Measurements from ENCODE around the gene MAP1LC3B. TPM values are rescaled to one million over a fixed set of nuclear protein-coding genes. Genes with fewer than 3 reads are reported as not detected.

Gene MAP1LC3B
- total and polyA plus RNA-seq, 2 experiments from 2014 or later = 43.9 to 226 TPM

DNA sequence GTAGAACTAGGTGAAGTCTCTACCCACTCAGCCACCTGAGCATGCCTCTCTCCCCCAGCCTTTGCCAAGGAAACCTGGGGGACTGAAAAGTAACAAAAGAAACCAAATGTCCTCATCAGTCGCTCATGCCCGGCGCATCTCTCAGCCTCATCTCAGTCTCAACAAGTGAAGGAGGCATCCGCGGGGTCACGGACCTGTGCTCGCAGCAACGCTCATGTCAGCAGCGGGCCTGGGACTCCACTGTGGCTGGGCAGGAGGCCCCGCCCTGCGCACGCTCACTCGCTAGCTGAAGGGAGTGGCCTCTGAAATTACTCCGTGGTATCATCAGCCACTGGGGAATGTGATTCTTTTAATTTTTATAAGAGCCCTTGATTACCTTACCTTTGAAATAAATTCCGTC, 31.3 kb downstream of the MAP1LC3B start:
- Histone ChIP-seq H3K4me3 (no peak overlapping the region), H3K4me2 (ENCODE audit: unreplicated experiment) (no peak overlapping the region), H3K27ac (no peak overlapping the region), H3F3A (ENCODE audit: insufficient read depth) (no peaks in the 10 kb centered on the region), H2AFZ (no peak overlapping the region), H4K20me1 (ENCODE audit: insufficient read depth) (no peaks in the 10 kb centered on the region; the same call in 1 of the 2 replicates), H3K27me3 (replicated peaks; ENCODE audit: insufficient read depth) (no peaks in the 10 kb centered on the region), H3K9ac (no peak overlapping the region), H3K4me1 (ENCODE audit: insufficient read depth) (no peaks in the 10 kb centered on the region), H3K9me3 (ENCODE audit: low read depth) (no peaks in the 10 kb centered on the region), H3K79me2 (ENCODE audit: insufficient read depth) (peaks cover 49% of the 10 kb centered on the region), H3K36me3 (ENCODE audit: low read depth) (peaks cover 7% of the 10 kb centered on the region; the same call in 1 of the 2 replicates), H3K9me2 (ENCODE audit: insufficient read depth) (no peaks in the 10 kb centered on the region)
- 95 to 96% methylated on average over 15 of the region's 15 CpGs for WGBS, 2 experiments (ENCODE audit: low coverage in 1 of 2, low lambda C conversion rate in 2 of 2, missing lambda C conversion rate in 2 of 2)
- DNase-seq = no peak
- in situ Hi-C loops (cut with MboI) = loop anchor here (10.0 kb wide), 1 partner anchor 121 kb away; no protein-coding TSS in a partner anchor
- TF ChIP-seq EZH2 (IDR thresholded peaks at IDR 0.05; ENCODE audit: insufficient read depth, poor library complexity, severe bottlenecking) = no peak
- TF ChIP-seq EZH2phosphoT487 (IDR thresholded peaks at IDR 0.05; ENCODE audit: insufficient read depth, low read depth) = no peak

GRCh38 chr16:87424266-87424665, 32.1 kb downstream of the MAP1LC3B start:
- no peak for DNase-seq
- no peak overlapping the region for H2AFZ ChIP-seq
- H3K9me2 ChIP-seq (ENCODE audit: insufficient read depth) = no peaks in the 10 kb centered on the region
- WGBS, 2 experiments (ENCODE audit: low coverage in 1 of 2, low lambda C conversion rate in 2 of 2, missing lambda C conversion rate in 2 of 2) = 77% methylated on average over 12 of the region's 12 CpGs
- no peaks in the 10 kb centered on the region for H3K27me3 ChIP-seq (replicated peaks; ENCODE audit: insufficient read depth)
- H3K27ac ChIP-seq = no peak overlapping the region
- no peaks in the 10 kb centered on the region for H3K9me3 ChIP-seq (ENCODE audit: low read depth)
- no peaks in the 10 kb centered on the region; the same call in 1 of the 2 replicates for H4K20me1 ChIP-seq (ENCODE audit: insufficient read depth)
- H3K4me1 ChIP-seq (ENCODE audit: insufficient read depth) = no peaks in the 10 kb centered on the region
- H3K4me2 ChIP-seq (ENCODE audit: unreplicated experiment) = no peak overlapping the region
- peaks cover 7% of the 10 kb centered on the region; the same call in 1 of the 2 replicates for H3K36me3 ChIP-seq (ENCODE audit: low read depth)
- H3F3A ChIP-seq (ENCODE audit: insufficient read depth) = no peaks in the 10 kb centered on the region
- in situ Hi-C loops (cut with MboI) = loop anchor here (10.0 kb wide), 1 partner anchor 121 kb away; no protein-coding TSS in a partner anchor
- no peak overlapping the region for H3K9ac ChIP-seq
- H3K79me2 ChIP-seq (ENCODE audit: insufficient read depth) = peaks cover 56% of the 10 kb centered on the region
- TF ChIP-seq EZH2phosphoT487 (IDR thresholded peaks at IDR 0.05; ENCODE audit: insufficient read depth, low read depth) (no peak), EZH2 (IDR thresholded peaks at IDR 0.05; ENCODE audit: insufficient read depth, poor library complexity, severe bottlenecking) (no peak)
- H3K4me3 ChIP-seq = no peak overlapping the region

GRCh38 chr16:87425941-87426340, 33.8 kb downstream of the MAP1LC3B start:
- Histone ChIP-seq H3K27ac (no peak overlapping the region), H2AFZ (no peak overlapping the region), H3K27me3 (replicated peaks; ENCODE audit: insufficient read depth) (no peaks in the 10 kb centered on the region), H3F3A (ENCODE audit: insufficient read depth) (no peaks in the 10 kb centered on the region), H4K20me1 (ENCODE audit: insufficient read depth) (no peaks in the 10 kb centered on the region; the same call in 1 of the 2 replicates), H3K36me3 (ENCODE audit: low read depth) (peaks cover 7% of the 10 kb centered on the region; the same call in 1 of the 2 replicates), H3K4me1 (ENCODE audit: insufficient read depth) (no peaks in the 10 kb centered on the region), H3K4me3 (no peak overlapping the region), H3K9me2 (ENCODE audit: insufficient read depth) (no peaks in the 10 kb centered on the region), H3K9ac (no peak overlapping the region), H3K4me2 (ENCODE audit: unreplicated experiment) (no peak overlapping the region), H3K79me2 (ENCODE audit: insufficient read depth) (peaks cover 61% of the 10 kb centered on the region), H3K9me3 (ENCODE audit: low read depth) (no peaks in the 10 kb centered on the region)
- 93% methylated on average over 12 of the region's 12 CpGs for WGBS, 2 experiments (ENCODE audit: low coverage in 1 of 2, low lambda C conversion rate in 2 of 2, missing lambda C conversion rate in 2 of 2)
- in situ Hi-C loops (cut with MboI) = loop anchor here (10.0 kb wide), 1 partner anchor 119 kb away; no protein-coding TSS in a partner anchor
- no peak for DNase-seq
- no peak for TF ChIP-seq EZH2phosphoT487 (IDR thresholded peaks at IDR 0.05; ENCODE audit: insufficient read depth, low read depth)
- no peak for TF ChIP-seq EZH2 (IDR thresholded peaks at IDR 0.05; ENCODE audit: insufficient read depth, poor library complexity, severe bottlenecking)

DNA sequence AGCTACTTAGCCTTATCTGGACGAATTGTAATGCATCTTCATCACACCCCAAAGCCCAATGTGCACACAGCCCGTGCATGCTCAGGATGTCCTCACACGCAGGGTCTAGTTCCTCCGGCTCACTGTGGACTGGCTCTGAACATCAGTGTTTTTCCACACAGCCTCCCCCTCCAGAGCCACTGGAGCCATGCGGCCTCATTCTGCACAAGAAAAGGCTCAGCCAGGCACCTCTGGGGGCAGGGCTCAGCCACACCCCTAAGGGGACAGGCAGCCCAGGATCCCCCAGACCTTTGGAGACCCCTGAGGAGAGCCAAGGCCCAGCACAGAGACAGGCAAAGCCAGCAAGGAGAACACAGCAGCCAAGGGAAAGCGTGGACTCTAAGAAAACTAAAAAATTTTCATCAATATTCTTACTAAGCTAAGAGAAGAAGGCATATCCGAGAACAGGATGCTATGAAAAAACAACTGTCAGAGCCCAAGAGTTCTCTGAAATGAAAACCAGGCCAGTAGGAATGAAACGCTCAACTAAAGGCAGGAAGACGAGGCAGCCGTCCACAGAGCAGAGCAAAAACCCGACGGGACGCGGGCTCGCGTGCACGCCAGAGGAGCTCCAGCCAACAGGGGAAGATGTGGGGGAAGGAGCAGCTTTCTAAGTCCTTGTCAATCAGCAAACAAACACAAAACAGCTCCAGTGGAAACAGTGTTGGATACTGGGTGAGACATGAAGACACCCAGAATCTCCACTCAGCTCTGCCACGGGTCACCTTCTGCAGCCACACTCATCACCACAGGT, 34.5 kb downstream of the MAP1LC3B start:
- 69% methylated on average over 18 of the region's 18 CpGs for WGBS, 2 experiments (ENCODE audit: low coverage in 1 of 2, low lambda C conversion rate in 2 of 2, missing lambda C conversion rate in 2 of 2)
- Histone ChIP-seq H3K4me3 (no peak overlapping the region), H3K9me3 (ENCODE audit: low read depth) (no peaks in the 10 kb centered on the region), H3K36me3 (ENCODE audit: low read depth) (peaks cover 7% of the 10 kb centered on the region; the same call in 1 of the 2 replicates), H3F3A (ENCODE audit: insufficient read depth) (no peaks in the 10 kb centered on the region), H3K4me2 (ENCODE audit: unreplicated experiment) (no peak overlapping the region), H3K27ac (no peak overlapping the region), H3K4me1 (ENCODE audit: insufficient read depth) (peaks cover 2% of the 10 kb centered on the region), H3K79me2 (ENCODE audit: insufficient read depth) (peaks cover 61% of the 10 kb centered on the region), H3K27me3 (replicated peaks; ENCODE audit: insufficient read depth) (no peaks in the 10 kb centered on the region), H4K20me1 (ENCODE audit: insufficient read depth) (no peaks in the 10 kb centered on the region; the same call in 1 of the 2 replicates), H2AFZ (no peak overlapping the region), H3K9ac (no peak overlapping the region), H3K9me2 (ENCODE audit: insufficient read depth) (no peaks in the 10 kb centered on the region)
- TF ChIP-seq EZH2 (IDR thresholded peaks at IDR 0.05; ENCODE audit: insufficient read depth, poor library complexity, severe bottlenecking) (no peak), EZH2phosphoT487 (IDR thresholded peaks at IDR 0.05; ENCODE audit: insufficient read depth, low read depth) (no peak)
- DNase-seq = no peak
- in situ Hi-C loops (cut with MboI) = loop anchor here (10.0 kb wide), 1 partner anchor 118 kb away; no protein-coding TSS in a partner anchor

Data from GM23248 (cell line).